Middle frontal gyrus (tissue), 1 donor: ENCODE data around the gene PALLD.

Experiments
- DNase-seq: peaks from one replicate; pipeline ENCODE4 v3.0.0-alpha.2; 2015; ENCODE audit warnings: low spot score; ENCODE audit errors: extremely low spot score

The PALLD gene

GRCh38 chr4:168759321-168759720, 262.5 kb downstream of the PALLD start:
- no peak for DNase-seq

- no peak for DNase-seq
Observed at GRCh38 chr4:168759959-168760527, 263.2 kb downstream of the PALLD start.

- no peak for DNase-seq
Observed at GRCh38 chr4:168761066-168761465, 264.2 kb downstream of the PALLD start.

- no peak for DNase-seq
Observed at GRCh38 chr4:168765322-168765721, 268.5 kb downstream of the PALLD start.

- no peak for DNase-seq
Observed at GRCh38 chr4:168765726-168766125, 268.9 kb downstream of the PALLD start.

GRCh38 chr4:168766604-168767316, 269.9 kb downstream of the PALLD start:
- DNase-seq = no peak

- no peak for DNase-seq
Observed at GRCh38 chr4:168769416-168769815, 272.6 kb downstream of the PALLD start.

- DNase-seq = no peak
Observed at GRCh38 chr4:168769837-168770236, 273.0 kb downstream of the PALLD start.

GRCh38 chr4:168771251-168771650, 274.4 kb downstream of the PALLD start:
- DNase-seq = no peak

- no peak for DNase-seq
Observed at GRCh38 chr4:168773388-168774195, 276.7 kb downstream of the PALLD start.

- DNase-seq = no peak
Observed at GRCh38 chr4:168776382-168776781, 279.5 kb downstream of the PALLD start.

- DNase-seq = no peak
Observed at GRCh38 chr4:168777277-168777965, 280.6 kb downstream of the PALLD start.

- DNase-seq = no peak
Observed at GRCh38 chr4:168781341-168781740, 284.5 kb downstream of the PALLD start.

- no peak for DNase-seq
Observed at GRCh38 chr4:168781926-168782325, 285.1 kb downstream of the PALLD start.

GRCh38 chr4:168782439-168782838, 285.6 kb downstream of the PALLD start:
- no peak for DNase-seq

- no peak for DNase-seq
Observed at GRCh38 chr4:168784786-168785461, 288.1 kb downstream of the PALLD start.

- DNase-seq = no peak
Observed at GRCh38 chr4:168787334-168787733, 290.5 kb downstream of the PALLD start.

- DNase-seq = no peak
Observed at GRCh38 chr4:168787801-168788595, 291.1 kb downstream of the PALLD start.

- DNase-seq = no peak
Observed at GRCh38 chr4:168790898-168791297, 294.0 kb downstream of the PALLD start.

GRCh38 chr4:168791376-168791775, 294.5 kb downstream of the PALLD start:
- DNase-seq = no peak
